ENCODE measurements around the gene SPSB1.

GRCh38 chr1:9247894-9248293, 44.8 kb upstream of the SPSB1 start:
- no peak for TF ChIP-seq CTCF (conservative IDR thresholded peaks at IDR 0.05 in 1 of 2, IDR thresholded peaks at IDR 0.05 in 1 of 2; ENCODE audit: extremely low read depth in 1 of 2, insufficient read depth in 1 of 2, low read depth in 1 of 2, low read length in 2 of 2)
- no peak for TF ChIP-seq EZH2 (IDR thresholded peaks at IDR 0.05; ENCODE audit: borderline replicate concordance, low read length)

Measured in mammary epithelial cell (primary cell).